HCEC 1CT (cell line): ENCODE data around the gene SNRNP48.

Experiments
- DNase-seq: peaks from one replicate; pipeline ENCODE4 v3.0.0-alpha.2; 2017

Gene SNRNP48

GRCh38 chr6:7647504-7647903 is 57.5 kb downstream of the SNRNP48 start:
- DNase-seq, result no peak

GRCh38 chr6:7649037-7649810 is 59.2 kb downstream of the SNRNP48 start:
- DNase-seq, result no peak

GRCh38 chr6:7650878-7651277 is 60.9 kb downstream of the SNRNP48 start:
- DNase-seq, result no peak

DNA sequence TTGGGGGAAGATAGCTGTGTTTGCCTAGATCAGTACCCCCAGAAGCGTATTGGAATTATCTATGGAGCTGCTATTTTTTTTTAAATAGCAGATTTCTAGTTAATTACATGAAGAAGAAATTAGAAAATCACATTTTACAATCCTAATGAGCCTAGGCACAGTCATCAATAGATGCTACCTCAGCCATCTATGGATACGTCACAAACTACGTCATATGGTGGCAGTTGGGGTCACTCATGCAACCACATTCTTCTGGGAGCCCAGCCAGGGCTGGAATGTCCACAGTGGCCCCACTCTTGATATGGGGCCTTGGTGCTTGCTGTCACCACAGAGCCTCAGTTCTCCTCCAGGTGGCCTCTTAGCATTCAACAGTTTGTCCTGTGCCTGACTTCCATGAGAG is 63.0 kb downstream of the SNRNP48 start:
- DNase-seq, result no peak

- DNase-seq, result no peak
Measured at GRCh38 chr6:7656355-7656754, 66.4 kb downstream of the SNRNP48 start.

DNA sequence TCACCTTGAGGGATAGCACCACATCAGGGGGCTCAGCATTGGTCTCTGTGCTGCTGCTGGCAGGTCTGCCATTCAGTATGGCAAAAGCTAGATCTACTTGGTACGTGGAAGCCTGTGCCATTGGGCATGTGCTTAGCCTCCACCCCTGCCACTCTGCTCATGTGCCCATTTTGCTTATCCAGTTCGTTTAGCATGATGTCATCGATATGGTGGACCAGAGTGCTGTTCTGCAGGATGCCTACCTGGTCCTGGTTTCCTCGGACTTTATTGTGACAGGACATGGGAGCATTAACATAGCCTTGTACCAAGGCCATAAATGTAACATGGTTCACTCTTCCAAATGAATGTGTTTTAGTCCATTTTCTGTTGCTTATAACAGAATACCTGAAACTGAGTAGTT is 68.5 kb downstream of the SNRNP48 start:
- no peak for DNase-seq

GRCh38 chr6:7661364-7661763 is 71.4 kb downstream of the SNRNP48 start:
- no peak for DNase-seq
